Activated B cell treated with CpG ODN at 0.5 μM for 24 hours (primary cell): Measurements from ENCODE around the gene RPL5. TPM values are rescaled to one million over a fixed set of nuclear protein-coding genes. Genes with fewer than 3 reads are reported as not detected.

ENCODE experiments used
- ATAC-seq: fragments of 200-7000 bp; cut with Tn5 transposase; one replicate; pipeline ENCODE4 v1.10.0; 2021; ENCODE audit warnings: low read depth, mild to moderate bottlenecking, moderate library complexity
- CTCF ChIA-PET: fragments of 350-600 bp; sonication (Branson Sonifier 250); formaldehyde crosslinking; loops from one replicate; lab custom pipeline; 2021; ENCODE audit warnings: antibody characterized with exemption; lab: Charles Lee
- POLR2A ChIA-PET: fragments of 350-600 bp; sonication (Branson Sonifier 250); formaldehyde crosslinking; loops from one replicate; lab custom pipeline; 2021; ENCODE audit warnings: antibody characterized with exemption; lab: Charles Lee
- DNase-seq: peaks from one replicate; pipeline ENCODE4 v3.0.0; 2022
- H3K27ac Mint-ChIP-seq: one replicate; pipeline ENCODE4 v1.8.0; 2020; ENCODE audit warnings: mixed read lengths
- H3K27me3 Mint-ChIP-seq: one replicate; pipeline ENCODE4 v1.8.0; 2021; ENCODE audit warnings: mixed read lengths
- H3K36me3 Mint-ChIP-seq: one replicate; pipeline ENCODE4 v1.8.0; 2021; ENCODE audit warnings: low read depth, mixed read lengths
- H3K4me1 Mint-ChIP-seq: one replicate; pipeline ENCODE4 v1.8.0; 2021; ENCODE audit warnings: mixed read lengths
- H3K4me3 Mint-ChIP-seq: one replicate; pipeline ENCODE4 v1.8.0; 2020; ENCODE audit warnings: mild to moderate bottlenecking, mixed read lengths
- H3K9me3 Mint-ChIP-seq: one replicate; pipeline ENCODE4 v1.8.0; 2020; ENCODE audit warnings: mixed read lengths
- CTCF ChIP-seq: fragments of 200-600 bp; IDR thresholded peaks from one replicate; pipeline ENCODE4 v1.8.0; 2022; ENCODE audit warnings: antibody characterized with exemption, mild to moderate bottlenecking
- intact Hi-C: fragments of 100-400 bp; cut with micrococcal nuclease; formaldehyde crosslinking; loops from one replicate; pipeline ENCODE4 v1.15.1; 2024
- total RNA-seq: library from RNA; stranded (reverse); gene quantifications from 2 replicates; pipeline ENCODE4 v1.2.3, GENCODE V29; 2022

Gene RPL5
- total RNA-seq, 1 donor from 2014 or later: 1,685 TPM

DNA sequence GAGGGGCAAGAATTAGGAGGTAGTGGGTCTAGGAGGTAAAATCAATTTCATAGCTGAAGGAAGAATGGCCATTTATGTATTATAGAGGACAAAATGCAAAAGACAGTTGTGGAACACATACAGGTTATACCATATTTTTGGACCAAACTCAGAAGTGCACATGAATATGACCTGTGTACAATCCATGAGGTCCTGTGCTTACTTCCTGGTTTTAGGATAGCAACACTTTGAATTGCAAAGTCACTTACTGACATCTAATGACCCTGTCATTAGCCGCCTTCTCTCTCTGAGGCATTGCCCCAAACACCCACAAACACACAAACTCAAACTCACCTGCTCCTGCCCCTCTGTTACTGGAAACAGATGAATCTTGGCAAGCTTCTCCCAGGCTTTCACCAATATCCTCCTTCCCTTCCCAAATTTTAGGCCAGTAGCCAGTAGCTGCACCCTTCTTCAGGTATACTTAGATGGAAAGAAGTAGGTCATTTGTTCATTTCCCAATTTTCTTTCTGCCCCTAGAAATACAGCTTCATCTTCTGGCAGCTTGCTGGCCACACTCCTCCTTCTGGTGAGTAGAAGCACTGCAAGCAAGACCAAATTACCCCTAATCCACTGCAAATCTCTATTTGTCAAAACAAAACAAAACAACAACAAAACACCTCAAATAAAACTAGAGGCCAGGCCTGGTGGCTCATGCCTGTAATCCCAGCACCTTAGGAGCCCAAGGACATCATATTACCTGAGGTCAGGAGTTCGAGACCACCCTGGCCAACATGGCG, 13.7 kb upstream of the RPL5 start:
- CTCF ChIA-PET: interaction anchor here (0.6 to 4.5 kb wide), 21 partner anchors 11 to 827 kb away, joined by 3 to 92 read pairs (median 4); partner anchors contain the start of genes EVI5 and RPL5
- no peak for DNase-seq
- peaks cover 1% of the 10 kb centered on the region for H3K27me3 Mint-ChIP-seq
- no peak overlapping the region for H3K4me3 Mint-ChIP-seq
- peaks cover 2% of the 10 kb centered on the region for H3K4me1 Mint-ChIP-seq
- POLR2A ChIA-PET: interaction anchor here (1.4 kb wide), 1 partner anchor 69 kb away, joined by 4 read pairs; no protein-coding TSS in a partner anchor
- H3K27ac Mint-ChIP-seq: no peak overlapping the region
- TF ChIP-seq CTCF: no peak
- no peaks in the 10 kb centered on the region for H3K9me3 Mint-ChIP-seq
- intact Hi-C loops: loop anchor here (1.0 to 2.0 kb wide), 4 partner anchors 33 to 821 kb away; partner anchors contain the start of gene EVI5
- ATAC-seq: peak; percentile 61
- no peaks in the 10 kb centered on the region for H3K36me3 Mint-ChIP-seq

DNA sequence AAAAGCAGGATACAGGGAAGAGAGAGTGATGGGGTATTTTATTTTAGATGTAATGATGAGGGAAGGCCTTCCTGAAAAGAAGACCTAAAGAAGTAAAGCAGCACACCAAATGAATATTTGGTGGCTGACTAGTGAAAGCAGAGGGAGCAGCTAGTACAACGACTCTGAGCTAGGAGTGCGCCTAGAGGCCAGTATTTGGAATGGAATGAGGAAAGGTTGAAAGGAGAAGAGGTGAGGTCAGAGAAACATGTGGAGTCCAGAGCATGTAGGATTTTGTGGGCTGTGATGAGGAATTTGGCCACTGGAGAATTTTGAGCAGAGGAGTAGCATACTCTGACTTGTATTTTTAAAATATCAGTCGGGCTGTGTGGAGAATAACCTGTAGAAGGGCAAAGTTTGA, 11.8 kb upstream of the RPL5 start:
- TF ChIP-seq CTCF: no peak
- Mint-ChIP-seq H3K36me3 (no peaks in the 10 kb centered on the region), H3K27me3 (peaks cover 1% of the 10 kb centered on the region), H3K27ac (no peak overlapping the region), H3K4me3 (no peak overlapping the region), H3K4me1 (peaks cover 2% of the 10 kb centered on the region), H3K9me3 (no peaks in the 10 kb centered on the region)
- ChIA-PET POLR2A (interaction anchor here (1.1 kb wide), 2 partner anchors 12 to 253 kb away, joined by 3 to 7 read pairs; partner anchors contain the start of gene RPL5), CTCF (interaction anchor here (1.3 to 3.2 kb wide), 3 partner anchors 29 to 510 kb away, joined by 3 to 14 read pairs (median 3); no protein-coding TSS in a partner anchor)
- intact Hi-C loops: no loop called here
- ATAC-seq: no peak
- DNase-seq: no peak

GRCh38 chr1:92820551-92820950, 11.3 kb upstream of the RPL5 start:
- H3K4me1 Mint-ChIP-seq: peaks cover 2% of the 10 kb centered on the region
- intact Hi-C loops: no loop called here
- TF ChIP-seq CTCF: no peak
- H3K4me3 Mint-ChIP-seq: no peak overlapping the region
- DNase-seq (no peak), ATAC-seq (no peak)
- CTCF ChIA-PET: interaction anchor here (1.3 to 3.2 kb wide), 3 partner anchors 30 to 511 kb away, joined by 3 to 14 read pairs (median 3); no protein-coding TSS in a partner anchor
- H3K27me3 Mint-ChIP-seq: peaks cover 1% of the 10 kb centered on the region
- POLR2A ChIA-PET: interaction anchor here (1.1 kb wide), 2 partner anchors 11 to 252 kb away, joined by 3 to 7 read pairs; partner anchors contain the start of gene RPL5
- H3K36me3 Mint-ChIP-seq: no peaks in the 10 kb centered on the region
- H3K9me3 Mint-ChIP-seq: no peaks in the 10 kb centered on the region
- H3K27ac Mint-ChIP-seq: no peak overlapping the region

DNA sequence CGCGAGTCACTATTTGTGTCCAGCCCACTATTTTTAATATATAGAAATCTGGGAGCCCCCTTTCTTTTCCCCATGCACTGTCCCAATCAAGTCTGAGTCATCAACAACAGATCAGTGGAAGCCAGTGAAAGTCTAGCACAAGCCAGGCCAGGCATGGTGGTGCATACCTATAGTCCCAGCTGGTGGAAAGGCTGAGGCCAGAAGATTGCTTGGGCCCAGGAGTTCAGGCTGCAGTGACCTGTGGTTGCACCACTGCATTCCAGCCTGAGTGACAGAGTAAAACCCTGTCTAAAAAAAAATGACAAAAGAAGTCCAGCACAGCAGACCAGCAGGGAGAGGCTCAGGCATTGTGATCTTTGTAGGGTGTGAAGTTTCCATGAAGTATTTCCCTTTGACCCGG, 9.0 kb upstream of the RPL5 start:
- Mint-ChIP-seq H3K4me1 (peaks cover 2% of the 10 kb centered on the region), H3K27ac (no peak overlapping the region), H3K4me3 (no peak overlapping the region), H3K27me3 (peaks cover 1% of the 10 kb centered on the region), H3K9me3 (no peaks in the 10 kb centered on the region), H3K36me3 (no peaks in the 10 kb centered on the region)
- ChIA-PET CTCF (no interaction called here), POLR2A (no interaction called here)
- no peak for TF ChIP-seq CTCF
- intact Hi-C loops: no loop called here
- ATAC-seq (no peak), DNase-seq (no peak)

DNA sequence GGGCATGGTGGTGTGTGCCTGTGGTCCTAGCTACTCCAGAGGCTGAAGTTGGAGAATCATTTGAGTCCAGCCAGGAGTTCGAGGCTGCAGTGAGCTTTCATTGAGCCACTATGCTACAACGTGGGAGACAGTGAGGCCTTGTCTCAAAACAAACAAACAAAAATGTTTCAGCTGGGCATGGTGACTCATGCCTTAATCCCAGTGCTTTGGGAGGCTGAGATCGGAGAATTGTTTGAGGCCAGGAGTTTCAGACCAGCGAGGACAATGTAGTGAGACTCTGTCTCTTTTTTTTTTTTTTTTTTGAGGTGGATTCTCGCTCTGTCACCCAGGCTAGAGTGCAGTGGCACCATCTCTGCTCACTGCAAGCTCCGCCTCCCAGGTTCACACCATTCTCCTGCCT, 5.0 kb upstream of the RPL5 start:
- POLR2A ChIA-PET: no interaction called here
- CTCF ChIA-PET: no interaction called here
- no peak for TF ChIP-seq CTCF
- no peaks in the 10 kb centered on the region for H3K9me3 Mint-ChIP-seq
- intact Hi-C loops: no loop called here
- H3K4me3 Mint-ChIP-seq: no peak overlapping the region
- no peak overlapping the region for H3K27ac Mint-ChIP-seq
- H3K27me3 Mint-ChIP-seq: no peaks in the 10 kb centered on the region
- H3K4me1 Mint-ChIP-seq: peaks cover 2% of the 10 kb centered on the region
- ATAC-seq (no peak), DNase-seq (no peak)
- H3K36me3 Mint-ChIP-seq: peaks cover under 1% of the 10 kb centered on the region
